LNCAP (cell line): ENCODE results near the gene RAB20.

Source experiments
- TF ChIP-seq, protein P1 (sequence below): fragments of 450-650 bp; IDR thresholded peaks from 2 replicates; pipeline ENCODE4 v1.5.1; 2017; ENCODE audit warnings: mild to moderate bottlenecking

RAB20 gene

DNA sequence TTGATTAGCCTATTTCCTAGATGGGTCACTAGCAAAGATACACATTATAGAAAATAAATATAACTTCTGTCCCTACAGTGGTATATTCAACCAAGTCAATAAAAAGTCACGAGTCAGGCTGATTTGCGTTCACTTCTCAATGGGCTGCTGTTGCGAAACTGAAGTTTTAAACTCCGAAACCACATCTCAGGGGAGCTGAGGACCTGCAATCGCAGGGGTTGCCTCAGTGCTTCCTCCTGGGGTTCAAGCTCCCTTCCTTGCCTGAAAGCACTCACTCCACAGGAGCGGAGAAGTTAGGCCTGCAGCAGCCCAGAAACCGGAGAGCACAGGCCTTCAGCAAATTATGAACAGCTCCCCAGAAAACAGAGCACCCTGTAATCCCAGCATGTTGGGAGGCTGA lies 39.6 kb downstream of the RAB20 start:
- TF ChIP-seq, protein P1, sequence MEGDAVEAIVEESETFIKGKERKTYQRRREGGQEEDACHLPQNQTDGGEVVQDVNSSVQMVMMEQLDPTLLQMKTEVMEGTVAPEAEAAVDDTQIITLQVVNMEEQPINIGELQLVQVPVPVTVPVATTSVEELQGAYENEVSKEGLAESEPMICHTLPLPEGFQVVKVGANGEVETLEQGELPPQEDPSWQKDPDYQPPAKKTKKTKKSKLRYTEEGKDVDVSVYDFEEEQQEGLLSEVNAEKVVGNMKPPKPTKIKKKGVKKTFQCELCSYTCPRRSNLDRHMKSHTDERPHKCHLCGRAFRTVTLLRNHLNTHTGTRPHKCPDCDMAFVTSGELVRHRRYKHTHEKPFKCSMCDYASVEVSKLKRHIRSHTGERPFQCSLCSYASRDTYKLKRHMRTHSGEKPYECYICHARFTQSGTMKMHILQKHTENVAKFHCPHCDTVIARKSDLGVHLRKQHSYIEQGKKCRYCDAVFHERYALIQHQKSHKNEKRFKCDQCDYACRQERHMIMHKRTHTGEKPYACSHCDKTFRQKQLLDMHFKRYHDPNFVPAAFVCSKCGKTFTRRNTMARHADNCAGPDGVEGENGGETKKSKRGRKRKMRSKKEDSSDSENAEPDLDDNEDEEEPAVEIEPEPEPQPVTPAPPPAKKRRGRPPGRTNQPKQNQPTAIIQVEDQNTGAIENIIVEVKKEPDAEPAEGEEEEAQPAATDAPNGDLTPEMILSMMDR, result no peak

DNA sequence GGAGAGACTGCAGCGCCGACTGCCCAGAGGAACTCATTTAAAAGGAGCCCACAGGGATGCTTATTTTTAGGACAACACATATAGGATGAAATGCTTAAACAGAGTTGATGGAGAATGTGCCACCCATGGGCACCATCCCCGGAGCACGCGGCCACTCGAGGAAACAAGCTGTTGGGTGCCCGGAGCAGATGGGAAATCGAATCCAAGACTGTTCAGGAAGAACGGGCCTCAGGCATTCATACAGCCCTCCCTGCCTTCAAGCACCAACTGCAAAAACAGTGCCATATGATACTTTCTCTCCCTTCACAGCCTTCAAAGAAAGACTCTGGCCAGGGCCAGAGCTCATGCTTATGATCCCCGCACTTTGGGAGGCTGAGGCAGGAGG lies 40.2 kb downstream of the RAB20 start:
- TF ChIP-seq, protein P1, result no peak

DNA sequence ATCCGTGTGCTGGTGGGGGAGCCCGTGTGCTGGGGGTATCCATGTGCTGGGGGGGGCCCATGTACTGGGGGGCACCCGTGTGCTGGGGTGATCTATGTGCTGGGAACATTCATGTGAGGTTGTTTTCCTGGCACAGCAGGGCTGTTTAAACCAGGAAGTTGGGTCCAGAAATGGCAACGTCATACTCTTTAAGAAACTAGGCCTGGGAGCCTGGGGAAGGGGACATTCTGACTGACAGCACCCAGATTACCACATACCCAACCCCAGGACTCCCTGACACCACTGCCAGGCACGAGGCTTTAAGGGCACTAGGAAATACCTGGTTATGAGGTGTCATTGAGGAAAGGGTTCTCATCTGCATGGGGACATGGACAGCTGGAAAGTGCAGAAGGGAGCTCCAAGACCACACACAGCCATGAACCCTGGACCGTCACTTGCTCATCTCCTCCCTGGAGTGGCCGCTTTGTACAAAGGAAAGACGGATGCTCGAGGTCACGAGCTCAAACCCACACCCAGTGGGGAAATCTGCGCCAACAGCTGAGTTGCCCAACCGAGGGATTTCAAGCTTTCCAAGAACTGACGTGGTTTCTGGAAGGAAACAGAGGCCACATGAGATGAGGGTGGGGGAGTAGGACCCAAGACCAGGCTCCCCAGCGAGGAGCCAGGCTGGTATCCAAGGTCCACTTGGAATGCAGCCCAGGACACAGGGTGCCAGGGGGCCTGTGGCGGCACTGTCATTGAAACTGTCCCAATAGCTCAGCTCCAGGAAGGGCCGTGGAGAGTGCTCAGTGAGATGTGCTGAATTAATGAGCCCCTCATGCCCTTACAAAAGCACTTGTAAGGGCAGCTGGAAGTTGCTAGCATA lies 40.9 kb downstream of the RAB20 start:
- TF ChIP-seq, protein P1, result no peak

DNA sequence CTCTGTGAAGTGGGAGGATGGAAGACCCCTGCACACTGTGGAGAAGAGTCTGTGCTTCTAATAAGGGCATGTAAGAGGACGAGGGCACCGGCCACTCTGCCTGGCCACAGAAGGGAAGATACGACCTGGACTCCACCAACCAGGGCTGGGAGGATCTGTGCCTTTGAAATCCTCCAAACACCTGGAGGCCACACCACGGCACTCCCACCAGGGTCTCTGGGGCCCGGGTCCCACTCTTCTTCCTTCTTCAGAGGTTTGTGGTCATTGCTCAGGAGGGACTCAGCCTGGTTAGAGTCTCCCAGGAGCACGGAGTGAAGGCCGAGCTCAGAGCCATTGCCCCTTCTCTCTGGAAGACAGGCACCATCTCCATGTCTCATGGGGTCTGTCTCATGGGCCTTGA lies 42.0 kb downstream of the RAB20 start:
- TF ChIP-seq, protein P1, result no peak

DNA sequence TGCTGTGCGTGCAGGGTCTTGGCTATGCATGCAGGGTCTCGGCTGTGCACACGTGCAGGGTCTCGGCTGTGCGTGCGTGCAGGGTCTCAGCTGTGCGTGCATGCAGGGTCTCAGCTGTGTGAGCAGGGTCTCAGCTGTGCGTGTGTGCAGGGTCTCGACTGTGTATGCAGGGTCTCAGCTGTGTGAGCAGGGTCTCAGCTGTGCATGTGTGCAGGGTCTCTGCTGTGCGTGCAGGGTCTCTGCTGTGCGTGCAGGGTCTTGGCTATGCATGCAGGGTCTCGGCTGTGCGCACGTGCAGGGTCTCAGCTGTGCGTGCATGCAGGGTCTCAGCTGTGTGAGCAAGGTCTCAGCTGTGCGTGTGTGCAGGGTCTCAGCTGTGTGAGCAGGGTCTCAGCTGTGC lies 42.5 kb downstream of the RAB20 start:
- TF ChIP-seq, protein P1, result no peak

DNA sequence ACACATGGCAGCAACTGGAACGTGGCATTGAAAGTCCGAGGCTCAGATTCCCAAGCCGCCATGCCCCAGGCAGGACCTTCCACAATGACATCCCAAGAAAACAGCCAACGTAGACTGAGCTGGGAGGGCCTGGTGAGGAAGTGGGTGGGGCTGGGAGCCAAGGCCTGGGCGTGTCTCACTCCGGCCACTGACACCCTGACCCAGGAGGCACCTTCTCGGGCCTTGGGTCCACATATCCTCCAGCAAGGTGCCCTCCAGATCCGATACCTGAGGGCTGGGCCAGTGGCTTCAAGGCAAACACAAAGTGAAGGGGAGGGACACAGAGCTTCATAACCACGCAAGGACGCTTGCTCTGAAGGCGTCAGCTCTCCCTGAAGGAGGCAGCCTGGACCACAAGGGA lies 43.0 kb downstream of the RAB20 start:
- TF ChIP-seq, protein P1, result no peak

DNA sequence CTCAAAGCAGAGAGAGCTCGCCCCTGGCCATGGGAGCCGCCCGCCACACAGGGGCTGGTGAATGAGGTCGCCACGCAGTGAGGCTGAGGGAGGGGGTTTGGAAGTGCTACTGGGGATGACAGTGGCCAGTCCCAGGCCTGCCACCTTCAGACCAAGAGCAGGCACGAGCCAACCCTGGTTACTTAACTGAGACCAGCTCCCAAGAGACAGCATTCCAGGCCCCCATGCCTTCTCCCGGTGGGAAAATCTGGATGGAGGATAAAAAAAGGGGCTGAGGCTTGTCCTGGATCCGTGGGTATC lies 43.3 kb downstream of the RAB20 start:
- TF ChIP-seq, protein P1, result no peak
